DND-41 (cell line): ENCODE data around the gene CYREN.

Source experiments
- EZH2 ChIP-seq: IDR thresholded peaks from 3 replicates; pipeline ENCODE4 v1.6.1; 2012; ENCODE audit warnings: borderline replicate concordance, low read depth, mild to moderate bottlenecking, moderate library complexity, low read length, inconsistent platforms; ENCODE audit not compliant: severe bottlenecking
- TF ChIP-seq, protein P1 (sequence below): IDR thresholded peaks from 2 replicates; pipeline ENCODE4 v1.5.1; 2012; ENCODE audit warnings: borderline replicate concordance, low read length, moderate library complexity, mild to moderate bottlenecking; ENCODE audit not compliant: poor library complexity, severe bottlenecking; ENCODE audit errors: extremely low read depth

DNA sequence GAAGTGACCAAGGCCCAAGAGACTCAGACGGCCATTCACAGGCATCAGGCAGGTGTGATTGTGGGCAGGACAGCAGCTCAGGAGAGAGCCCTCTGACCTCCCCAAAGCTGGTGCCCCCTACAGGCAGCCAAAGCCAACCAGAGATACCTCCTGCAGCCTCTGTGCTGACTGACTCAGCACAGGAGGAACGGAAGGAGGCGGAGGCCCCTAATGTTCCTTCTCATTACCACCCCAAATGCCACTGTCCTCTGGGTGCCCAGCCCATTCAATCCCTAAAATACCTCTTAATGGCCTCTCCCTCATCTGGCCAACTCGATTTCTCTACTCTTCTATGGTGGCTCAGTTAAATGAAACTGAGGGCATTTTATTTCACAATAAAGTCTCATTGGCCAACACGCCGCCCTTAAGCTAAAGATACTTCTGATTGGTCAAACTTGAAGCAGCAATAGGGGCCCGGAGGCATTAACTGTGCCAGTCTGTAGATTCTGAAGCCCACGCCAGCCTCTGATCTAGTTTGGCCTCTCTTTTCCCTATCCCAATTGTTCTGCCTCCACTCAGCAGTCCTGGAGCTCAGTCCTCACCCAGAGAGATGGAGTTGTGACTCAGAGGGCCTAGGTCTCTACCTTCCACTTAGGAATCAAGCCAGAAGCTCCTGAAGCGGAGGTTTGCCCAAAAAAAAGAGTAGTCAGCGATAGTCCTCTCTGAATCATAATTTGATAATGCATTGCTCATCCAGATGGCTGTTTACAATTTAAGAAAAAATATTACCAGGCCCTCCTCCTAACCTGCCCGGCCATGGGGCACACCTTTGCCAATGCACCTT, 1.2 kb downstream of the CYREN start:
- TF ChIP-seq, protein P1, sequence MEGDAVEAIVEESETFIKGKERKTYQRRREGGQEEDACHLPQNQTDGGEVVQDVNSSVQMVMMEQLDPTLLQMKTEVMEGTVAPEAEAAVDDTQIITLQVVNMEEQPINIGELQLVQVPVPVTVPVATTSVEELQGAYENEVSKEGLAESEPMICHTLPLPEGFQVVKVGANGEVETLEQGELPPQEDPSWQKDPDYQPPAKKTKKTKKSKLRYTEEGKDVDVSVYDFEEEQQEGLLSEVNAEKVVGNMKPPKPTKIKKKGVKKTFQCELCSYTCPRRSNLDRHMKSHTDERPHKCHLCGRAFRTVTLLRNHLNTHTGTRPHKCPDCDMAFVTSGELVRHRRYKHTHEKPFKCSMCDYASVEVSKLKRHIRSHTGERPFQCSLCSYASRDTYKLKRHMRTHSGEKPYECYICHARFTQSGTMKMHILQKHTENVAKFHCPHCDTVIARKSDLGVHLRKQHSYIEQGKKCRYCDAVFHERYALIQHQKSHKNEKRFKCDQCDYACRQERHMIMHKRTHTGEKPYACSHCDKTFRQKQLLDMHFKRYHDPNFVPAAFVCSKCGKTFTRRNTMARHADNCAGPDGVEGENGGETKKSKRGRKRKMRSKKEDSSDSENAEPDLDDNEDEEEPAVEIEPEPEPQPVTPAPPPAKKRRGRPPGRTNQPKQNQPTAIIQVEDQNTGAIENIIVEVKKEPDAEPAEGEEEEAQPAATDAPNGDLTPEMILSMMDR: peak; percentile 59
- no peak for TF ChIP-seq EZH2
